Smooth muscle cell (in vitro differentiated cells): ENCODE measurements around the gene MBP. TPM values are rescaled to one million over a fixed set of nuclear protein-coding genes. Genes with fewer than 3 reads are reported as not detected.
A peak's percentile ranks its signal among the peaks of the same experiment; 100 is the strongest.

Experiments used
- DNase-seq: peaks from one replicate; lab custom pipeline; 2025; ENCODE audit not compliant: unreplicated experiment; lab: John Stamatoyannopoulos, UW
- H2AFZ ChIP-seq: fragments of 200-600 bp; sonication (generic); 2 replicates; pipeline ENCODE4 v1.6.0; 2016; ENCODE audit warnings: antibody characterized with exemption, low read depth, mild to moderate bottlenecking
- H3F3A ChIP-seq: fragments of 200-600 bp; sonication (generic); 2 replicates; pipeline ENCODE4 v1.6.0; 2017; ENCODE audit warnings: antibody characterized with exemption, low read depth
- H3K27ac ChIP-seq: fragments of 200-600 bp; sonication (generic); 2 replicates; pipeline ENCODE4 v1.5.1; 2016; ENCODE audit warnings: low read depth, mild to moderate bottlenecking
- H3K27me3 ChIP-seq: fragments of 200-600 bp; sonication (generic); 2 replicates; pipeline ENCODE4 v1.6.1; 2016; ENCODE audit warnings: low read depth, mild to moderate bottlenecking
- H3K36me3 ChIP-seq: fragments of 200-600 bp; sonication (generic); 2 replicates; pipeline ENCODE4 v1.5.1; 2016; ENCODE audit warnings: low read depth
- H3K4me1 ChIP-seq: fragments of 200-600 bp; sonication (generic); 2 replicates; pipeline ENCODE4 v1.5.1; 2016; ENCODE audit warnings: low read depth
- H3K4me2 ChIP-seq: fragments of 200-600 bp; sonication (generic); 2 replicates; pipeline ENCODE4 v1.6.0; 2016; ENCODE audit warnings: mild to moderate bottlenecking
- H3K4me3 ChIP-seq: fragments of 200-600 bp; sonication (generic); 2 replicates; pipeline ENCODE4 v1.5.1; 2016; ENCODE audit warnings: mild to moderate bottlenecking
- H3K79me2 ChIP-seq: fragments of 200-600 bp; sonication (generic); 2 replicates; pipeline ENCODE4 v1.6.0; 2016; ENCODE audit warnings: low read depth, mild to moderate bottlenecking
- H3K9ac ChIP-seq: fragments of 200-600 bp; sonication (generic); 2 replicates; pipeline ENCODE4 v1.6.0; 2016; ENCODE audit warnings: low read depth
- H3K9me3 ChIP-seq: fragments of 200-600 bp; sonication (generic); replicated peaks from 2 replicates; pipeline ENCODE4 v1.5.1; 2016; ENCODE audit warnings: low read depth
- H4K20me1 ChIP-seq: fragments of 200-600 bp; sonication (generic); 2 replicates; pipeline ENCODE4 v1.6.0; 2016; ENCODE audit warnings: low read depth
- CTCF ChIP-seq: fragments of 200-600 bp; sonication (generic); IDR thresholded peaks from 2 replicates; pipeline ENCODE4 v1.5.1; 2017; ENCODE audit warnings: borderline replicate concordance, mild to moderate bottlenecking, antibody characterized with exemption; ENCODE audit not compliant: insufficient read depth, poor library complexity, severe bottlenecking
- WGBS: methylation state at CpG from one replicate; pipeline ENCODE4 v1.1.7; 2016; ENCODE audit warnings: low lambda C conversion rate; 5-methylcytosine and 5-hydroxymethylcytosine counted together
- polyA plus RNA-seq: library from polyadenylated mRNA; unstranded; fragments of >200 nt; fragmentation: Nextera tagmentation; extraction: Ambion mirVana; gene quantifications from 2 replicates; pipeline ENCODE4 v1.2.1, GENCODE V29; 2016
- total RNA-seq: library from RNA; depleted of rRNA; stranded (reverse); fragments of >200 nt; gene quantifications from 2 replicates; pipeline ENCODE4 v1.2.3, GENCODE V29; 2014

The MBP gene
- total and polyA plus RNA-seq, 2 experiments from 2014 or later = 1.4 to 5.1 TPM

GRCh38 chr18:77091366-77091765 is 41.2 kb downstream of the MBP start:
- H3K27ac ChIP-seq = no peak overlapping the region
- 90% methylated on average over 5 of the region's 5 CpGs for WGBS
- no peaks in the 10 kb centered on the region for H3K79me2 ChIP-seq
- H4K20me1 ChIP-seq = no peaks in the 10 kb centered on the region
- no peak for TF ChIP-seq CTCF
- no peak overlapping the region for H3K9ac ChIP-seq
- no peaks in the 10 kb centered on the region for H3F3A ChIP-seq
- no peak overlapping the region for H3K4me3 ChIP-seq
- H3K4me1 ChIP-seq = peaks cover 13% of the 10 kb centered on the region
- no peaks in the 10 kb centered on the region for H3K27me3 ChIP-seq
- no peaks in the 10 kb centered on the region for H3K9me3 ChIP-seq
- H2AFZ ChIP-seq = no peak overlapping the region
- no peak for DNase-seq
- no peaks in the 10 kb centered on the region for H3K36me3 ChIP-seq
- H3K4me2 ChIP-seq = no peak overlapping the region

GRCh38 chr18:77090546-77091174 is 41.9 kb downstream of the MBP start:
- H3K27ac ChIP-seq = no peak overlapping the region
- no peak for DNase-seq
- no peaks in the 10 kb centered on the region for H3F3A ChIP-seq
- no peaks in the 10 kb centered on the region for H3K79me2 ChIP-seq
- no peak for TF ChIP-seq CTCF
- H3K4me2 ChIP-seq = no peak overlapping the region
- 82% methylated on average over 18 of the region's 18 CpGs for WGBS
- no peaks in the 10 kb centered on the region for H4K20me1 ChIP-seq
- H3K9me3 ChIP-seq = no peaks in the 10 kb centered on the region
- H3K9ac ChIP-seq = no peak overlapping the region
- peaks cover 15% of the 10 kb centered on the region for H3K4me1 ChIP-seq
- H3K4me3 ChIP-seq = no peak overlapping the region
- no peaks in the 10 kb centered on the region for H3K36me3 ChIP-seq
- no peaks in the 10 kb centered on the region for H3K27me3 ChIP-seq
- no peak overlapping the region for H2AFZ ChIP-seq

- Histone ChIP-seq H3K9ac (no peak overlapping the region), H3K4me3 (no peak overlapping the region), H3F3A (no peaks in the 10 kb centered on the region), H3K27ac (peak overlapping the region; percentile 74), H3K4me2 (no peak overlapping the region), H4K20me1 (no peaks in the 10 kb centered on the region), H3K36me3 (no peaks in the 10 kb centered on the region), H3K27me3 (no peaks in the 10 kb centered on the region), H3K4me1 (peaks cover 15% of the 10 kb centered on the region), H2AFZ (no peak overlapping the region), H3K9me3 (no peaks in the 10 kb centered on the region), H3K79me2 (no peaks in the 10 kb centered on the region)
- 75% methylated on average over 9 of the region's 9 CpGs for WGBS
- DNase-seq = no peak
- no peak for TF ChIP-seq CTCF
These were observed 42.8 kb downstream of the MBP start for GRCh38 chr18:77089723-77090285.
